NCI-H524 treated with DMSO at 0.1 percent for 48 hours (cell line): Measurements from ENCODE around the gene GPSM1.
"Not testable (repeated sequence)": the region's sequence is repeated elsewhere in the genome, so short reads cannot be mapped to it uniquely, and the experiment has no call there.

Experiments used
- DNase-seq: peaks from one replicate; lab custom pipeline; 2025; lab: John Stamatoyannopoulos, UW

GPSM1 gene

GRCh38 chr9:136343884-136344269 lies 16.5 kb downstream of the GPSM1 start:
- no peak for DNase-seq

GRCh38 chr9:136344544-136345280 lies 17.4 kb downstream of the GPSM1 start:
- no peak for DNase-seq

- no peak for DNase-seq
Observed at GRCh38 chr9:136345281-136346156, 18.2 kb downstream of the GPSM1 start.

GRCh38 chr9:136346157-136346481 lies 18.8 kb downstream of the GPSM1 start:
- DNase-seq: no peak

- DNase-seq: no peak
Observed at GRCh38 chr9:136346927-136347465, 19.7 kb downstream of the GPSM1 start.

- no peak for DNase-seq
Observed at GRCh38 chr9:136347472-136348256, 20.3 kb downstream of the GPSM1 start.

GRCh38 chr9:136348691-136349090 lies 21.4 kb downstream of the GPSM1 start:
- DNase-seq: no peak

- DNase-seq: no peak
Observed at GRCh38 chr9:136349546-136349945, 22.2 kb downstream of the GPSM1 start.

- no peak for DNase-seq
Observed at GRCh38 chr9:136351252-136351800, 24.0 kb downstream of the GPSM1 start.

GRCh38 chr9:136351868-136352267 lies 24.5 kb downstream of the GPSM1 start:
- not testable (repeated sequence) for DNase-seq

- DNase-seq: no peak
Observed at GRCh38 chr9:136352682-136353081, 25.3 kb downstream of the GPSM1 start.

- DNase-seq: no peak
Observed at GRCh38 chr9:136353088-136353487, 25.7 kb downstream of the GPSM1 start.

GRCh38 chr9:136353757-136354488 lies 26.6 kb downstream of the GPSM1 start:
- no peak for DNase-seq

- no peak for DNase-seq
Observed at GRCh38 chr9:136354592-136355085, 27.3 kb downstream of the GPSM1 start.

- no peak for DNase-seq
Observed at GRCh38 chr9:136355616-136356557, 28.5 kb downstream of the GPSM1 start.

GRCh38 chr9:136357202-136357725 lies 29.9 kb downstream of the GPSM1 start:
- no peak for DNase-seq

- no peak for DNase-seq
Observed at GRCh38 chr9:136358016-136358415, 30.7 kb downstream of the GPSM1 start.

- DNase-seq: no peak
Observed at GRCh38 chr9:136358888-136359287, 31.5 kb downstream of the GPSM1 start.
